ENCODE measurements around the gene CRCP. TPM values are rescaled to one million over a fixed set of nuclear protein-coding genes. Genes with fewer than 3 reads are reported as not detected.
"Not testable (repeated sequence)": the region's sequence is repeated elsewhere in the genome, so short reads cannot be mapped to it uniquely, and the experiment has no call there.

Gene CRCP
- total RNA-seq, 1 donor from 2014 or later, result 26.8 TPM

GRCh38 chr7:66105263-66105748, 9.3 kb upstream of the CRCP start:
- peaks cover 7% of the 10 kb centered on the region for H3K4me1 Mint-ChIP-seq (ENCODE audit: low read depth, unreplicated experiment)
- no peak overlapping the region for H3K9ac ChIP-seq (ENCODE audit: low read length)
- H3K4me3 Mint-ChIP-seq (ENCODE audit: unreplicated experiment), result no peak overlapping the region
- no peaks in the 10 kb centered on the region for H3K36me3 ChIP-seq (ENCODE audit: insufficient read depth, low read length)
- TF ChIP-seq EZH2 (IDR thresholded peaks at IDR 0.05; ENCODE audit: insufficient read depth, low read length) (no peak), CTCF (IDR thresholded peaks at IDR 0.05; ENCODE audit: insufficient read depth, low read depth, low read length) (no peak)
- DNase-seq (ENCODE audit: low read depth) (no peak), FAIRE-seq (no peak)
- no peaks in the 10 kb centered on the region for H3K79me2 ChIP-seq (ENCODE audit: insufficient read depth, low read length)
- H2AFZ ChIP-seq (ENCODE audit: low read depth, low read length), result no peak overlapping the region
- no peak overlapping the region for H3K4me2 ChIP-seq (ENCODE audit: low read length)
- H4K20me1 ChIP-seq (ENCODE audit: insufficient read depth, low read length), result no peaks in the 10 kb centered on the region
- H3K27ac Mint-ChIP-seq (ENCODE audit: unreplicated experiment), result no peak overlapping the region
- no peak overlapping the region for H3K27ac ChIP-seq (ENCODE audit: low read depth, low read length)
- no peak overlapping the region for H3K4me3 ChIP-seq (ENCODE audit: insufficient read depth, low read depth, low read length)
- no peaks in the 10 kb centered on the region for H3K9me3 ChIP-seq (ENCODE audit: insufficient read depth, low read depth, low read length)
- peaks cover 7% of the 10 kb centered on the region for H3K36me3 Mint-ChIP-seq (ENCODE audit: low read depth, unreplicated experiment)
- no peaks in the 10 kb centered on the region for H3K9me3 Mint-ChIP-seq (ENCODE audit: unreplicated experiment)
- H3K27me3 Mint-ChIP-seq (ENCODE audit: low read depth, unreplicated experiment), result no peaks in the 10 kb centered on the region
- peaks cover 5% of the 10 kb centered on the region for H3K4me1 ChIP-seq (ENCODE audit: insufficient read depth, low read length)
- no peaks in the 10 kb centered on the region for H3K27me3 ChIP-seq (ENCODE audit: insufficient read depth, low read length)

GRCh38 chr7:66108410-66108809, 6.2 kb upstream of the CRCP start:
- H3K4me1 Mint-ChIP-seq (ENCODE audit: low read depth, unreplicated experiment), result peaks cover 13% of the 10 kb centered on the region
- H3K4me3 ChIP-seq (ENCODE audit: insufficient read depth, low read depth, low read length); H3K79me2 ChIP-seq (ENCODE audit: insufficient read depth, low read length); H3K4me3 Mint-ChIP-seq (ENCODE audit: unreplicated experiment); H3K9ac ChIP-seq (ENCODE audit: low read length); DNase-seq (ENCODE audit: low read depth); H3K4me1 ChIP-seq (ENCODE audit: insufficient read depth, low read length); H3K9me3 Mint-ChIP-seq (ENCODE audit: unreplicated experiment); H3K4me2 ChIP-seq (ENCODE audit: low read length); H3K27ac Mint-ChIP-seq (ENCODE audit: unreplicated experiment); H3K27me3 Mint-ChIP-seq (ENCODE audit: low read depth, unreplicated experiment); H3K27me3 ChIP-seq (ENCODE audit: insufficient read depth, low read length); H3K9me3 ChIP-seq (ENCODE audit: insufficient read depth, low read depth, low read length); H2AFZ ChIP-seq (ENCODE audit: low read depth, low read length); H3K36me3 ChIP-seq (ENCODE audit: insufficient read depth, low read length); H3K27ac ChIP-seq (ENCODE audit: low read depth, low read length); FAIRE-seq; H4K20me1 ChIP-seq (ENCODE audit: insufficient read depth, low read length): not testable (repeated sequence)
- peaks cover 10% of the 10 kb centered on the region for H3K36me3 Mint-ChIP-seq (ENCODE audit: low read depth, unreplicated experiment)

- H3K9ac ChIP-seq (ENCODE audit: low read length), result peak overlapping the region; percentile 57
- Mint-ChIP-seq H3K4me1 (ENCODE audit: low read depth, unreplicated experiment) (peaks cover 9% of the 10 kb centered on the region), H3K9me3 (ENCODE audit: unreplicated experiment) (no peaks in the 10 kb centered on the region), H3K27ac (ENCODE audit: unreplicated experiment) (peak overlapping the region; percentile 82), H3K27me3 (ENCODE audit: low read depth, unreplicated experiment) (no peaks in the 10 kb centered on the region), H3K36me3 (ENCODE audit: low read depth, unreplicated experiment) (peaks cover 7% of the 10 kb centered on the region), H3K4me3 (ENCODE audit: unreplicated experiment) (peak overlapping the region; percentile 4)
- no peaks in the 10 kb centered on the region for H3K9me3 ChIP-seq (ENCODE audit: insufficient read depth, low read depth, low read length)
- H3K4me2 ChIP-seq (ENCODE audit: low read length), result peak overlapping the region; percentile 75
- no peaks in the 10 kb centered on the region for H3K27me3 ChIP-seq (ENCODE audit: insufficient read depth, low read length)
- TF ChIP-seq CTCF (IDR thresholded peaks at IDR 0.05; ENCODE audit: insufficient read depth, low read depth, low read length) (no peak), EZH2 (IDR thresholded peaks at IDR 0.05; ENCODE audit: insufficient read depth, low read length) (no peak)
- no peak overlapping the region for H3K4me3 ChIP-seq (ENCODE audit: insufficient read depth, low read depth, low read length)
- peaks cover 7% of the 10 kb centered on the region for H4K20me1 ChIP-seq (ENCODE audit: insufficient read depth, low read length)
- FAIRE-seq, result peak; percentile 93
- H3K79me2 ChIP-seq (ENCODE audit: insufficient read depth, low read length), result peaks cover 14% of the 10 kb centered on the region
- peaks cover 10% of the 10 kb centered on the region for H3K4me1 ChIP-seq (ENCODE audit: insufficient read depth, low read length)
- DNase-seq (ENCODE audit: low read depth), result peak; percentile 97
- no peaks in the 10 kb centered on the region for H3K36me3 ChIP-seq (ENCODE audit: insufficient read depth, low read length)
- peak overlapping the region; percentile 36 for H2AFZ ChIP-seq (ENCODE audit: low read depth, low read length)
- H3K27ac ChIP-seq (ENCODE audit: low read depth, low read length), result peak overlapping the region; percentile 82
These were observed 3.8 kb upstream of the CRCP start for GRCh38 chr7:66110856-66111255.

- FAIRE-seq; H3K9me3 ChIP-seq (ENCODE audit: insufficient read depth, low read depth, low read length); H3K9me3 Mint-ChIP-seq (ENCODE audit: unreplicated experiment); H3K27me3 Mint-ChIP-seq (ENCODE audit: low read depth, unreplicated experiment); H3K9ac ChIP-seq (ENCODE audit: low read length); DNase-seq (ENCODE audit: low read depth); H3K36me3 ChIP-seq (ENCODE audit: insufficient read depth, low read length); H3K36me3 Mint-ChIP-seq (ENCODE audit: low read depth, unreplicated experiment); H3K27me3 ChIP-seq (ENCODE audit: insufficient read depth, low read length); H3K4me3 ChIP-seq (ENCODE audit: insufficient read depth, low read depth, low read length); H3K4me1 Mint-ChIP-seq (ENCODE audit: low read depth, unreplicated experiment); H2AFZ ChIP-seq (ENCODE audit: low read depth, low read length); H3K27ac Mint-ChIP-seq (ENCODE audit: unreplicated experiment); H3K27ac ChIP-seq (ENCODE audit: low read depth, low read length): not testable (repeated sequence)
- Histone ChIP-seq H3K79me2 (ENCODE audit: insufficient read depth, low read length) (peaks cover 72% of the 10 kb centered on the region), H3K4me1 (ENCODE audit: insufficient read depth, low read length) (peaks cover 11% of the 10 kb centered on the region), H3K4me2 (ENCODE audit: low read length) (peak overlapping the region; percentile 93), H4K20me1 (ENCODE audit: insufficient read depth, low read length) (peaks cover 47% of the 10 kb centered on the region)
- H3K4me3 Mint-ChIP-seq (ENCODE audit: unreplicated experiment), result peak overlapping the region; percentile 64
These were observed 2.2 kb downstream of the CRCP start for GRCh38 chr7:66116680-66117420.

All from astrocyte (in vitro differentiated cells and primary cell).